ENCODE data around the gene CACNB3.

DNA sequence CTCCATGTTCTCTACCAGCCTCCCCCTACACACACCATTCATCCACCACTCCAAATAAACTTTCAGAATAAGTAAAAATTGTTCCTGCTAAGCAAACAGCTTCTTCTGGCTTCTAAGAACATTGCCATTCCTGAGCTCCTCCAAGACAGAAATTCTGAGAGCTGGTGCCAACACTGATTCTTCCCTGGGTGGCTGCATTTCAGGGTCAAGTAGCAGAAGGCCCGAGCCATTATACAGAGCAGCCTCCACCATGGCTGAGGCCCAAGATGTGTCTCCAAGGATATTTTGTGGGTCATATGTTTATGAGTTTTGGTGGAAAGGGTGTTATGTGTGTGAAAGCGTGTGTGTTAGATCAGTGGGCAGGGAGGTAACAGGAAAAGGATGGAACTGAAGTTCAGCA, 50.9 kb downstream of the CACNB3 start:
- TF ChIP-seq, protein P1, sequence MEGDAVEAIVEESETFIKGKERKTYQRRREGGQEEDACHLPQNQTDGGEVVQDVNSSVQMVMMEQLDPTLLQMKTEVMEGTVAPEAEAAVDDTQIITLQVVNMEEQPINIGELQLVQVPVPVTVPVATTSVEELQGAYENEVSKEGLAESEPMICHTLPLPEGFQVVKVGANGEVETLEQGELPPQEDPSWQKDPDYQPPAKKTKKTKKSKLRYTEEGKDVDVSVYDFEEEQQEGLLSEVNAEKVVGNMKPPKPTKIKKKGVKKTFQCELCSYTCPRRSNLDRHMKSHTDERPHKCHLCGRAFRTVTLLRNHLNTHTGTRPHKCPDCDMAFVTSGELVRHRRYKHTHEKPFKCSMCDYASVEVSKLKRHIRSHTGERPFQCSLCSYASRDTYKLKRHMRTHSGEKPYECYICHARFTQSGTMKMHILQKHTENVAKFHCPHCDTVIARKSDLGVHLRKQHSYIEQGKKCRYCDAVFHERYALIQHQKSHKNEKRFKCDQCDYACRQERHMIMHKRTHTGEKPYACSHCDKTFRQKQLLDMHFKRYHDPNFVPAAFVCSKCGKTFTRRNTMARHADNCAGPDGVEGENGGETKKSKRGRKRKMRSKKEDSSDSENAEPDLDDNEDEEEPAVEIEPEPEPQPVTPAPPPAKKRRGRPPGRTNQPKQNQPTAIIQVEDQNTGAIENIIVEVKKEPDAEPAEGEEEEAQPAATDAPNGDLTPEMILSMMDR (IDR thresholded peaks at IDR 0.05; ENCODE audit: control extremely low read depth in 1 of 3, insufficient read depth in 1 of 3, low read depth in 1 of 3, low read length in 3 of 3), result no peak
- TF ChIP-seq TEAD4 (IDR thresholded peaks at IDR 0.05; ENCODE audit: low read depth, low read length) (no peak), POLR2A (IDR thresholded peaks at IDR 0.05; ENCODE audit: control extremely low read depth in 1 of 2, low read depth in 2 of 2, low read length in 2 of 2) (no peak), CTBP2 (IDR thresholded peaks at IDR 0.05; ENCODE audit: borderline replicate concordance, insufficient read depth, insufficient read length, low read length) (no peak), KDM1A (IDR thresholded peaks at IDR 0.05; ENCODE audit: borderline replicate concordance, low read length) (no peak), RFX5 (IDR thresholded peaks at IDR 0.05; ENCODE audit: borderline replicate concordance, low read depth, low read length) (no peak), HDAC2 (IDR thresholded peaks at IDR 0.05; ENCODE audit: borderline replicate concordance in 1 of 2, low read depth in 2 of 2, low read length in 2 of 2) (no peak), CREB1 (IDR thresholded peaks at IDR 0.05) (no peak), JUND (IDR thresholded peaks at IDR 0.05; ENCODE audit: low read length) (no peak), EGR1 (IDR thresholded peaks at IDR 0.05; ENCODE audit: borderline replicate concordance, low read depth, low read length) (no peak), ASH2L (IDR thresholded peaks at IDR 0.05; ENCODE audit: low read length) (no peak), SP1 (IDR thresholded peaks at IDR 0.05; ENCODE audit: low read depth, low read length) (no peak)
- TF ChIP-seq, protein P2, sequence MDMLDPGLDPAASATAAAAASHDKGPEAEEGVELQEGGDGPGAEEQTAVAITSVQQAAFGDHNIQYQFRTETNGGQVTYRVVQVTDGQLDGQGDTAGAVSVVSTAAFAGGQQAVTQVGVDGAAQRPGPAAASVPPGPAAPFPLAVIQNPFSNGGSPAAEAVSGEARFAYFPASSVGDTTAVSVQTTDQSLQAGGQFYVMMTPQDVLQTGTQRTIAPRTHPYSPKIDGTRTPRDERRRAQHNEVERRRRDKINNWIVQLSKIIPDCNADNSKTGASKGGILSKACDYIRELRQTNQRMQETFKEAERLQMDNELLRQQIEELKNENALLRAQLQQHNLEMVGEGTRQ (IDR thresholded peaks at IDR 0.05; ENCODE audit: low read length), result no peak
- TF ChIP-seq, protein P3, sequence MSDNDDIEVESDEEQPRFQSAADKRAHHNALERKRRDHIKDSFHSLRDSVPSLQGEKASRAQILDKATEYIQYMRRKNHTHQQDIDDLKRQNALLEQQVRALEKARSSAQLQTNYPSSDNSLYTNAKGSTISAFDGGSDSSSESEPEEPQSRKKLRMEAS (IDR thresholded peaks at IDR 0.05), result no peak

Data from H1 (cell line).